ENCODE measurements around the gene ANO9. TPM values are rescaled to one million over a fixed set of nuclear protein-coding genes. Genes with fewer than 3 reads are reported as not detected.

The ANO9 gene
- total RNA-seq, 2 donors from 2014 or later, result 0.11 to 0.75 TPM

- Histone ChIP-seq H3K4me1 (no peaks in the 10 kb centered on the region), H3K36me3 (no peaks in the 10 kb centered on the region), H3K9me3 (no peaks in the 10 kb centered on the region), H3K27me3 (no peaks in the 10 kb centered on the region), H3K4me3 (no peak overlapping the region), H3K27ac (no peak overlapping the region)
- no peak for DNase-seq (ENCODE audit: low spot score)
- TF ChIP-seq CTCF (IDR thresholded peaks at IDR 0.05), result no peak
These were observed 61.7 kb downstream of the ANO9 start for GRCh38 chr11:380095-380480.

- H3K36me3 ChIP-seq, result no peaks in the 10 kb centered on the region
These were observed 62.4 kb downstream of the ANO9 start for GRCh38 chr11:379205-380094.

GRCh38 chr11:377883-378500 lies 63.8 kb downstream of the ANO9 start:
- Histone ChIP-seq H3K4me3 (no peak overlapping the region), H3K36me3 (no peaks in the 10 kb centered on the region), H3K27me3 (no peaks in the 10 kb centered on the region), H3K27ac (no peak overlapping the region), H3K4me1 (no peaks in the 10 kb centered on the region), H3K9me3 (no peaks in the 10 kb centered on the region)
- TF ChIP-seq CTCF (IDR thresholded peaks at IDR 0.05), result no peak
- DNase-seq (ENCODE audit: low spot score), result no peak

More at GRCh38 chr11:379205-380094, 62.4 kb downstream of the ANO9 start:
- TF ChIP-seq CTCF (IDR thresholded peaks at IDR 0.05), result no peak
- no peak overlapping the region for H3K27ac ChIP-seq
- no peak for DNase-seq (ENCODE audit: low spot score)
- H3K27me3 ChIP-seq, result no peaks in the 10 kb centered on the region
- H3K9me3 ChIP-seq, result no peaks in the 10 kb centered on the region
- H3K4me1 ChIP-seq, result no peaks in the 10 kb centered on the region
- H3K4me3 ChIP-seq, result no peak overlapping the region

GRCh38 chr11:377174-377865 lies 64.5 kb downstream of the ANO9 start:
- no peak for DNase-seq (ENCODE audit: low spot score)
- Histone ChIP-seq H3K36me3 (no peaks in the 10 kb centered on the region), H3K4me1 (no peaks in the 10 kb centered on the region), H3K27ac (no peak overlapping the region), H3K4me3 (no peak overlapping the region), H3K27me3 (no peaks in the 10 kb centered on the region), H3K9me3 (no peaks in the 10 kb centered on the region)
- no peak for TF ChIP-seq CTCF (IDR thresholded peaks at IDR 0.05)

- Histone ChIP-seq H3K9me3 (no peaks in the 10 kb centered on the region), H3K27ac (no peak overlapping the region), H3K36me3 (no peaks in the 10 kb centered on the region), H3K4me1 (no peaks in the 10 kb centered on the region), H3K4me3 (no peak overlapping the region), H3K27me3 (no peaks in the 10 kb centered on the region)
- no peak for DNase-seq (ENCODE audit: low spot score)
- TF ChIP-seq CTCF (IDR thresholded peaks at IDR 0.05), result no peak
These were observed 65.2 kb downstream of the ANO9 start for GRCh38 chr11:376531-377173.

Measured in right atrium auricular region (tissue), 2 donors.